Mesothelial cell of epicardium (in vitro differentiated cells): ENCODE measurements around the gene PDE10A. TPM values are rescaled to one million over a fixed set of nuclear protein-coding genes. Genes with fewer than 3 reads are reported as not detected.

ENCODE experiments used
- DNase-seq, 2 experiments: peaks; one replicate each; pipeline ENCODE4 v3.0.0; 2021; ENCODE audit warnings: low spot score in 2 of 2; ENCODE audit not compliant: unreplicated experiment in 2 of 2
- H3K27ac Mint-ChIP-seq: 2 replicates; pipeline ENCODE4 v1.8.0; 2021; ENCODE audit warnings: mixed read lengths
- H3K27me3 Mint-ChIP-seq: 2 replicates; pipeline ENCODE4 v1.8.0; 2021; ENCODE audit warnings: low read depth, mixed read lengths
- H3K36me3 Mint-ChIP-seq: 2 replicates; pipeline ENCODE4 v1.8.0; 2021; ENCODE audit warnings: mixed read lengths
- H3K4me1 Mint-ChIP-seq: 2 replicates; pipeline ENCODE4 v1.8.0; 2021; ENCODE audit warnings: mixed read lengths
- H3K4me3 Mint-ChIP-seq: 2 replicates; pipeline ENCODE4 v1.8.0; 2021; ENCODE audit warnings: mild to moderate bottlenecking, moderate library complexity, mixed read lengths
- H3K9me3 Mint-ChIP-seq: 2 replicates; pipeline ENCODE4 v1.8.0; 2021; ENCODE audit warnings: mixed read lengths
- CTCF ChIP-seq: fragments of 200-600 bp; sonication (generic); IDR thresholded peaks from one replicate; pipeline ENCODE4 v1.5.0; 2021; ENCODE audit warnings: antibody characterized with exemption; ENCODE audit not compliant: unreplicated experiment
- total RNA-seq: library from RNA; stranded (reverse); gene quantifications from 3 replicates; pipeline ENCODE4 v1.2.1, GENCODE V29; 2021

The PDE10A gene
- total RNA-seq, 1 donor from 2014 or later, result 12.8 TPM

DNA sequence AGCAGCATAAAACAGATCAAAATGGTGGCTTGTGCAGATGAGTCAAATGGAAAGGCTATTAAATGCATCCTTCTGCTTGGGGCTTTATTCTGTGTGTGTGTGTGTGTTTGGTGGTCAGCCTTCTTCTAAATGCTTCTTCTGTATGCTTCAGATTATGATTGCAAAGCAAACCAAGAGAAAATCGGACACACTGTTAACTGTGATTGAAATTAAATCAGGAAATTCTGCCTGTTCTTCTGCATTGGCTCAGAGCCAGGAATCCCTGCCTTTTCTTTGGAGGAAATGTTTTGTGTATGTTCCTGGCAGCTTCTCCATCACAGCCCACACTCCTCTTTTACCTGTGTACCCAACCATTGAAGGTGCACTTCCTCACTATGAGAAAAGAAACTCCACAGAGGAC is 22.3 kb upstream of the PDE10A start:
- H3K36me3 Mint-ChIP-seq, result no peaks in the 10 kb centered on the region
- peaks cover 13% of the 10 kb centered on the region for H3K27me3 Mint-ChIP-seq
- no peak for TF ChIP-seq CTCF
- H3K4me3 Mint-ChIP-seq, result no peak overlapping the region
- H3K27ac Mint-ChIP-seq, result no peak overlapping the region
- no peak for DNase-seq
- H3K9me3 Mint-ChIP-seq, result peaks cover 3% of the 10 kb centered on the region
- no peaks in the 10 kb centered on the region for H3K4me1 Mint-ChIP-seq

GRCh38 chr6:165684333-165684732 is 21.3 kb upstream of the PDE10A start:
- DNase-seq, result no peak
- Mint-ChIP-seq H3K27ac (no peak overlapping the region), H3K36me3 (no peaks in the 10 kb centered on the region), H3K4me3 (no peak overlapping the region), H3K9me3 (no peaks in the 10 kb centered on the region), H3K4me1 (no peaks in the 10 kb centered on the region), H3K27me3 (peaks cover 10% of the 10 kb centered on the region)
- TF ChIP-seq CTCF, result no peak

DNA sequence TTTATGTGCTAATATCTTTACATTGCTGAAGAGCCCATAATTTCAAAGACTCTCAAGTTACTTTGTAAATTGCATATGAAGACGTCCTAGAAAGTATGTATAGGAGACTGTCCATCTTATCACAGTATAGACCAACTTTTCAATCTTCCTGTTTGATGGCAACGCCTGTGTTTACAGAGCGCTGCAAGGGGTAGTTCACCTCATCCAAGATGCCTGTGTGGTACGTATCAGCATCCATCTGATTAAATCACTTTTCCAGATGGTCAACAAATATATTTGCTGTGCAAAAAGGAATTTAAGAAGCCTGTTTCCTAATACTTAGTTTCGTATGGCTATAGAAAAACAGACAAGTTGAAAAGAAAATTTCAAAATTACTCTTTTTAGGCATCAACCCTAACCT is 17.9 kb upstream of the PDE10A start:
- no peaks in the 10 kb centered on the region for H3K36me3 Mint-ChIP-seq
- no peaks in the 10 kb centered on the region for H3K9me3 Mint-ChIP-seq
- DNase-seq, result no peak
- no peak overlapping the region for H3K27ac Mint-ChIP-seq
- peaks cover 10% of the 10 kb centered on the region for H3K27me3 Mint-ChIP-seq
- H3K4me1 Mint-ChIP-seq, result no peaks in the 10 kb centered on the region
- no peak overlapping the region for H3K4me3 Mint-ChIP-seq
- no peak for TF ChIP-seq CTCF

DNA sequence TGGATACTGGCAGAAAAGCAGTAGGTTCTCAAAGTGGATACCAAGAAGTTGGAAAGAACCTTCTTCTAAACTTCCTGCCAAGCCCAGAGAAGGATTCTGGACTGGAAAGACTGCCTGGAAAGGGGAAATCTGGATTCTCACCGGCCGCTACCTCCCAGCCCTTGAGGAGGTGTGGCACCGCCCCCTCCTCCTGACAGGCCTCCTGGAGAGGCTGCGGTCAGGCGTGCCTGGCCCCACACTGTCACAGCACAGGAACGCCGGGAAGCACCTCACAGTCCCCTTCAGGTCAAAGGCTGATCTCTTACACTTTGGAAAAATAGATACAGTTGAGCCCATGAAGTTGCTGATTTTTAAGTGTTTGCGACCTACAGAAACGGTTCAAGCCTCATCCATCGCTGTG is 16.3 kb upstream of the PDE10A start:
- Mint-ChIP-seq H3K27me3 (peaks cover 10% of the 10 kb centered on the region), H3K4me3 (no peak overlapping the region), H3K36me3 (no peaks in the 10 kb centered on the region), H3K4me1 (no peaks in the 10 kb centered on the region), H3K27ac (no peak overlapping the region), H3K9me3 (no peaks in the 10 kb centered on the region)
- TF ChIP-seq CTCF, result no peak
- DNase-seq, result no peak

- H3K27me3 Mint-ChIP-seq, result peaks cover 10% of the 10 kb centered on the region
- H3K27ac Mint-ChIP-seq, result no peak overlapping the region
- H3K4me3 Mint-ChIP-seq, result no peak overlapping the region
- H3K4me1 Mint-ChIP-seq, result no peaks in the 10 kb centered on the region
- no peak for TF ChIP-seq CTCF
- no peaks in the 10 kb centered on the region for H3K9me3 Mint-ChIP-seq
- no peak for DNase-seq
- H3K36me3 Mint-ChIP-seq, result no peaks in the 10 kb centered on the region
These were observed 15.9 kb upstream of the PDE10A start for GRCh38 chr6:165678904-165679303.

- Mint-ChIP-seq H3K4me3 (no peak overlapping the region), H3K27me3 (peaks cover 12% of the 10 kb centered on the region), H3K27ac (no peak overlapping the region), H3K36me3 (no peaks in the 10 kb centered on the region), H3K9me3 (no peaks in the 10 kb centered on the region), H3K4me1 (no peaks in the 10 kb centered on the region)
- no peak for DNase-seq
- TF ChIP-seq CTCF, result no peak
These were observed 15.4 kb upstream of the PDE10A start for GRCh38 chr6:165678429-165678828.
